Measurements from ENCODE around the gene MACROH2A1.

Gene MACROH2A1

GRCh38 chr5:135310328-135310989 lies 88.6 kb downstream of the MACROH2A1 start:
- DNase-seq: no peak

DNA sequence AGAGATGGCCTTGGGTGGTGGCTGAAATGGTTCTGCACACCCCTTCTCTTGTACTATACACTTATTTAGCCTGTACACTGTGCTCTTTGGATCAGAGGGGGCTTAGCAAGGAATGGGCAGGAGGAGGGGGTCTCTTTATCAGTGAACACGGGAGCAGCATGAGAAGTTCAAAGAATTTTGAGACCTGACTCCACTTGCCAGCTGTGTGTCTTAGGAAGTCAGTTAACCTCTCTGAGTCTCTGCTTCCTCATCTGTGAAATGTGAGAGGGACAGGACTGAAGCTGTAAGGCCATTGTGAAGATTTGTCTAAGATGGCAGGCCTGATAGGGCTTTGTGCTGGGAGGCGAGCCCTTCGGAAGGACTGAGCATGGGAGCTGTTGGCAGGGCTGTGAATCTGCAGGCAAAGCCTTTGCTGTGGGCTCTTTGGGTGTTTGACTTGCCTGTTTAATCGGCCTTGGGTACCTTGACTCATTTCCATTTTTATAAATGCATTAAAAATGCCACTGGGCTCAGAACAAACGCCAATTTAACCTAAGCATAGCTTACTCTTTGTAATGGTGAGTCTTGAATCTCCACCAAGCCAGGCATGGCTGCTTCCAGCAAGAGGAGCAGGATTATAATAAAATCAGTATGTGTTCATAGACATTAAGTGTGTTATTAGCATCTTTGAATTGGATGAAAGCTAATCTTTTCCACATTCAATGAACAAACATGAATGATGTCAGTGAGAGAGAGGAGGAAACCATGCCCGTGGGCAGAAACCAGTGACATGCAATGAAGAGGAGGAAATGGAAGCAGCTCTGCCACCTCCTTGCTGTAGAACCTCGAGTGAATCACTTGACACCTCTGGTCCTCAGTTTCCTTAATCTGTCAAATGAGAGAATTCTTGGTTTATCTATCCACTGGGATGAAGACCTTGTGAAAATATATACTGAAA lies 89.4 kb downstream of the MACROH2A1 start:
- DNase-seq: no peak

DNA sequence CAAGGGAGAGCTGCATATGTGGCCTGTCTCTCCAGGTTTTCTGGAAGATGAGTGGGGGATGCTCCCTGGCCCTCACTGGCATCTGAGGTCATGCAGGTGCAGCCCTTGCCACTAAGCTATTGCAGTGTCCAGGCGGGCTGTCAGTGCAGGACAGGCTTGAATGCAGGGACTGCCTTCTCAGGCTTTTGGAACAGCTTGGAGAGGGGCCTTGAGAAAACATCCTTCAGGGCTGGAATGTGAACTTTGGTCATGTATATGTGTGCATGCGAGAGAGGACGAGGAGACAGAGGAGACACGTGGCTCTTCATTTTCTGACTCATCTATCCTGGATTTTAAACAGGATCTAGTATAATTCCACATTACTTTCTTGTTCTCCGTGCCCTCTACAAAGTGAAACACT lies 90.3 kb downstream of the MACROH2A1 start:
- no peak for DNase-seq

- DNase-seq: no peak
Observed at GRCh38 chr5:135308245-135308644, 90.8 kb downstream of the MACROH2A1 start.

GRCh38 chr5:135307143-135307903 lies 91.7 kb downstream of the MACROH2A1 start:
- DNase-seq: no peak

DNA sequence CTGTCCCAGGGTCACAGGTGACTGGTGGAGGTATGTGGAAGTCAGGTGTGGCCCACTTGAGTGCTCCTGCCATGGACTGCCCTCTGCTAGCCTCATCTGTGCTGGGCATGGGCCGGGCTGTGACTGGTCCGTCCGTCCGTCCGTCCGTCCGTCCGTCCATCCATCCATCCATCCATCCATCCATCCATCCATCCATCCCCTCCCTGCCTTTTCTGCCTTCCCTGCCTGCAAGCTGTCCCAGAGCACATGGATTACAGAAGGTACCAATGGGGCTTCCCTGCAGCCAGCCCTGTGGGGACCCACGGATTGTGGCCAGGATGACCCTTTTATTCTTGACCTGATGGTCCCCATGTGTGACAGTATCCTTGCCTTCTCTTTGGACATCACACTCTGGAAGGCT lies 92.5 kb downstream of the MACROH2A1 start:
- DNase-seq: no peak

DNA sequence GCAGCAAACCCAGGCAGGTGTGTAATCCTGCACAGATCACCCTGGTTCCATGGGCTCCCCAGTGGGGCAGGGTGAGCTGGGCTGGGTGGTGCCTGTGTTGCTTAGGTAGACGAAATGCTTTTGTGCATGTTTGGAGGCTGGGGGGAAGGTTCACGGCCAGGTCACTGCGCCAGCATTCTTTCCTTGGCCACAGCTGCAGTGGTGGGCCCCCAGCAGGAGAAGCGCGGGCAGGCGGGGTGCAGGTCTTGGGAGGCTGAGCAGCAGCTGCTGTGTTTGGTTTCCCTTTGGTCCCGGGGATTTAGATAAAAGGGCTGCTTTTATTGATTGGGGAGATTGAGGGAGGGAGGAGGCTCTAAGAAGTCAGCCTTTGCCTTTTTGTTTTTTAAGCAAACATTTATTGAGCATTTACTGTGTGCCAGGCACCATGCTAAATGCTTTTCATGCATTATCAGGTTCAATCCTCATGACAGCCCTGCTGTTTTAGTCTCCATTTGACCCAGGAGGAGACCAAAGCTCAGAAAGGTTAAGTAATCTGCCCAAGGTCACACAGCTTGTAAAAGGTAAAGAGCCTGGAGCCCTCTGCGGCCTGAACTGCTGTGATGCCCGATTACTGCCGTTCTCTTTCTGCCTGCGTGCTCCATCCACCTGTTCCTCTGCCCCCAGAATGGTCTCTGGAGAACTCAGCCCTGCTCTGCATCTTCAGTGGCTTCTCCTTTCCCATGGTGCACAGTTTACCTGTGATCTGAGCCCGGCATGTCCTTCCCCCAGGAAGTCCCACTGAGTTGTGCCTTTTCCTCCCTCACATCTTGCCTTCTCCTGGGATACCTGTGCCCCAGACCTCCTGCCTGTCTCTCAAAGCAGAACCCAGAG lies 94.4 kb downstream of the MACROH2A1 start:
- no peak for DNase-seq

GRCh38 chr5:135303582-135304173 lies 95.4 kb downstream of the MACROH2A1 start:
- DNase-seq: no peak

GRCh38 chr5:135296900-135297816 lies 101.9 kb downstream of the MACROH2A1 start:
- no peak for DNase-seq

- DNase-seq: no peak
Observed at GRCh38 chr5:135295852-135296251, 103.2 kb downstream of the MACROH2A1 start.

DNA sequence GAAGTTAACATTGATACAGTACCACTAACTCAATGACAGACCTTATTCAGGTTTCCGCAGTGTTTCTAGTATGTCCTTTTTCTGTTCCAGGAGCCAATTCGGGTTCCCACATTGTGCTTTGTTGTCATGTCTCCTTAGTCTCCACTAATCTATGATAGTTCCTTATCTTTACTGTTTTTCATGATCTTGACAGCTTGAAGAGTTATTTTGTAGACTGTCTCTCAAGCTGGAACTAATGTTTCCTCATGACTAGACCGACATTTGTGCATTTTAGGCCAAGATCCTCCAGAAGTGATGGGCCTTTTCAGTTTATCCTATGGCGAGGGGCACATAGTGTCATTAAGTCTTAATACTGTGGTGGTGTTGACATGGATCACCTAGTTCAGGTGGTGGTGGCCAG lies 104.2 kb downstream of the MACROH2A1 start:
- no peak for DNase-seq

- no peak for DNase-seq
Observed at GRCh38 chr5:135289651-135290050, 109.4 kb downstream of the MACROH2A1 start.

DNA sequence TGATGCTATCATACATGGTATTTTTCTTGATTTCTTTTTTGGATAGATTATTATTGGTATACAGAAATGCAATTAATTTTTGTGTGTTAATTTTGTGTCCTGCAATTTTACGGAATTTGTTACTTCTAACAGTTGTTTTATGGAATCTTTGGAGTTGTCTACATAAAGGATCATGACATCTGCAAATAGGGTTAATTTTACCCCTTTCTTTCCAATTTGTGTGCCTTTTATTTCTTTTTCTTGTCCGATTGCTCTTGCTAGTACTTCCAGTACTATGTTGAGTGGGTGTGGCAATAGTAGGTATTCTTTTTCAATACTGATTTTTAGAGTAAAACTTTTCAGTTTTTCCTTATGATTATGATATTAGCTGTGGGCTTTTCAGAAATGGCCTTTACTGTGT lies 111.5 kb downstream of the MACROH2A1 start:
- DNase-seq: no peak
